ENCODE measurements around the gene GCDH.

Gene GCDH

DNA sequence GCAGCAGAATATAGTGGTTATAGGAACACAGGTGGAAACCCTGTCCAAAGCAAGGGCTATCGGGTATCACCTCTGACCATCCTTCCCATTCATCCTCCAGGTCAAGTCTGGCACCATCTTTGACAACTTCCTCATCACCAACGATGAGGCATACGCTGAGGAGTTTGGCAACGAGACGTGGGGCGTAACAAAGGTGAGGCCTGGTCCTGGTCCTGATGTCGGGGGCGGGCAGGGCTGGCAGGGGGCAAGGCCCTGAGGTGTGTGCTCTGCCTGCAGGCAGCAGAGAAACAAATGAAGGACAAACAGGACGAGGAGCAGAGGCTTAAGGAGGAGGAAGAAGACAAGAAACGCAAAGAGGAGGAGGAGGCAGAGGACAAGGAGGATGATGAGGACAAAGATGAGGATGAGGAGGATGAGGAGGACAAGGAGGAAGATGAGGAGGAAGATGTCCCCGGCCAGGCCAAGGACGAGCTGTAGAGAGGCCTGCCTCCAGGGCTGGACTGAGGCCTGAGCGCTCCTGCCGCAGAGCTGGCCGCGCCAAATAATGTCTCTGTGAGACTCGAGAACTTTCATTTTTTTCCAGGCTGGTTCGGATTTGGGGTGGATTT, 52.6 kb downstream of the GCDH start:
- no peak for DNase-seq

DNA sequence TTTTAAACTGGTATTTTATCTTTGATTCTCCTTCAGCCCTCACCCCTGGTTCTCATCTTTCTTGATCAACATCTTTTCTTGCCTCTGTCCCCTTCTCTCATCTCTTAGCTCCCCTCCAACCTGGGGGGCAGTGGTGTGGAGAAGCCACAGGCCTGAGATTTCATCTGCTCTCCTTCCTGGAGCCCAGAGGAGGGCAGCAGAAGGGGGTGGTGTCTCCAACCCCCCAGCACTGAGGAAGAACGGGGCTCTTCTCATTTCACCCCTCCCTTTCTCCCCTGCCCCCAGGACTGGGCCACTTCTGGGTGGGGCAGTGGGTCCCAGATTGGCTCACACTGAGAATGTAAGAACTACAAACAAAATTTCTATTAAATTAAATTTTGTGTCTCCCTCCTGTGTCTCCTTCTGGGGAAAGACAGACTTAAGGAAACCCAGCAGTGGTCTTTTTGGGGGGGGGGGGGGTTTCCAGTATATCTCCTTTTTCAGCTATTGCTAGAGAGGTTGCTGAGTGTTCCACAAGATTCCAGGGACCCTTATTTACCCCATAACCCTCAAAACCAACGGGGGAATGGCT, 53.2 kb downstream of the GCDH start:
- DNase-seq: no peak

DNA sequence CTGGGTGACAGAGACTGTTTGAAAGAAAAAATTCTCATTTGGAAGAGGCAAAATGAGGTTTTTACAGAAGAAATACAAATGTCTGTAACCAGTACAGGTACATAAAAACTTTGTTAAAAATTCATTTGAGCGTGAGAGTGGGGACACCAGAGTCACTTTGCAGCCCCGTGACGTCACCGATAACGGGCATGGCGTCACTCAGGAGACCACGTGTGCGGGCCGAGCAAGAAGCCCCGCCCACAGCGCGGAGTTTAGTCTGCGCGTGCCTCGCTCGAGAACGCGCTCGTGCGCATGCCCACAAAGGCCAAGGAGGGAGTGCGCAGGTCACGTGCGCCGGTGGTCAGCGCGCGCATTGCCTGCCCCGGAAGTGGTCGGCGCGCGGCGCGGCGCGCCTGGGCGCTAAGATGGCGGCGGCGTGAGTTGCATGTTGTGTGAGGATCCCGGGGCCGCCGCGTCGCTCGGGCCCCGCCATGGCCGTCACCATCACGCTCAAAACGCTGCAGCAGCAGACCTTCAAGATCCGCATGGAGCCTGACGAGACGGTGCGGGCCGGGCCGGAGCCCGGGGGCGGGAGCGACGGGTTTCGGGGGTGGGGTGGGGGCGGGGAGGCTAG, 54.6 kb downstream of the GCDH start, which contains the start of gene RAD23A:
TSS of gene RAD23A (plus strand) at position 384 of the 613 bp plus-strand sequence. CDS start at position 471, 87 bp downstream.
- peak; percentile 91 for DNase-seq

- DNase-seq: peak; percentile 44
Observed at GRCh38 chr19:12946092-12946721, 55.2 kb downstream of the GCDH start.

GRCh38 chr19:12946731-12947496, 56.0 kb downstream of the GCDH start:
- DNase-seq: no peak

DNA sequence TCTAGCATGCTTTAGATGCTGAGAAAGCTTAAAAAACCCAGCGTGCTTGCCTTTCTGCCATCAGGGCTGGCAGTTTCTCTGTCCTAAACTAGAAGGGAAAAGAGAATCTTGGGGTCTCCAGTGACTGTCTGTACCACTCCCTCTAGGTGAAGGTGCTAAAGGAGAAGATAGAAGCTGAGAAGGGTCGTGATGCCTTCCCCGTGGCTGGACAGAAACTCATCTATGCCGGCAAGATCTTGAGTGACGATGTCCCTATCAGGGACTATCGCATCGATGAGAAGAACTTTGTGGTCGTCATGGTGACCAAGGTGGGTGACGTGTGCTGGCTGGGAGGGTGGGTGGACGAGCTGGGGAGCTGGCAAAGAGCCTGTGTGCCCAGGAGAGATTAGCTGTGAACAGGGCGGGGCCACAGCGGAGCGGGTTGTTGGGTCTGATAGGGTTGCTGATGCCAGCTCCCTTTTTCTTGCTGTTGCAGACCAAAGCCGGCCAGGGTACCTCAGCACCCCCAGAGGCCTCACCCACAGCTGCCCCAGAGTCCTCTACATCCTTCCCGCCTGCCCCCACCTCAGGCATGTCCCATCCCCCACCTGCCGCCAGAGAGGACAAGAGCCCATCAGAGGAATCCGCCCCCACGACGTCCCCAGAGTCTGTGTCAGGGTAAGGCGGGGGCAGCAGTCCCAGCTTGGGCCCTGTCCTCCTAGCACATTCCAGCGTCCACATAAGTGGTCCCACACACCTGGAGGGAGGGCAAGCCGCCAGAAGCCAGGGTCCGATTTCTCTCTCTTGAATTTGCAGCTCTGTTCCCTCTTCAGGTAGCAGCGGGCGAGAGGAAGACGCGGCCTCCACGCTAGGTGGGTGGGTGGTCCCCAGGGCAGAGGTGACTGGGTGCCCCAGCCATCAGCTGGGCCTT, 57.0 kb downstream of the GCDH start:
- no peak for DNase-seq

DNA sequence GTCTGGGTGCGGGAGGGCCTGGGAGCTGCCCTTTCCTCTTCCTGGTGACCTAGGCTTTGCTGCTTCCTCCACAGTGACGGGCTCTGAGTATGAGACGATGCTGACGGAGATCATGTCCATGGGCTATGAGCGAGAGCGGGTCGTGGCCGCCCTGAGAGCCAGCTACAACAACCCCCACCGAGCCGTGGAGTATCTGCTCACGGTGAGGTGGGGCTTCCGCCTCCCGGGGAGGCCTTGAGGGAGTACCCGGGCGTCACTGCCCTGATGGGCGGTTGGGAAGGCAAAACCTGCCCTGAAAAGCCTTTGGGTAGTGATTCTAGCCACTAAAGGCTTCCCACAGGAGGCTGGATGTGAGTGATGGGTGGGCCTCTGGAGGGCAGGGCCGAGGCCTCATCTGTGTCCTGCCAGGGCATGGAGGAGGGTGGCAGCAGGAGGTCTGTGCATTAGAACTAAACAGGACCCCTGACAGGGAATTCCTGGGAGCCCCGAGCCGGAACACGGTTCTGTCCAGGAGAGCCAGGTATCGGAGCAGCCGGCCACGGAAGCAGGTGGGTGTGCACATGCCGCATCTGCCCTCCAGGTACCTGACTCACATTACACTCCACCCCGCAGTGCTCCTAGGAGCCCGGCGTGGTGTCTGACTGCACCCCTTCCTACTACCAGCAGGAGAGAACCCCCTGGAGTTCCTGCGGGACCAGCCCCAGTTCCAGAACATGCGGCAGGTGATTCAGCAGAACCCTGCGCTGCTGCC, 57.8 kb downstream of the GCDH start:
- no peak for DNase-seq

Data from GOT3 (cell line).